BE2C (cell line): ENCODE results near the gene FARS2.

Source experiments
- DNase-seq: peaks from one replicate; pipeline ENCODE4 v3.0.0-alpha.2; 2020
- H3K27me3 ChIP-seq: fragments of 250-450 bp; sonication (Bioruptor Pico); 2 replicates; pipeline ENCODE4 v1.5.1; 2020; ENCODE audit warnings: mild to moderate bottlenecking
- H3K36me3 ChIP-seq: fragments of 250-450 bp; sonication (Bioruptor Pico); 2 replicates; pipeline ENCODE4 v1.5.1; 2020; ENCODE audit warnings: mild to moderate bottlenecking
- H3K4me1 ChIP-seq: fragments of 250-450 bp; sonication (Bioruptor Pico); 2 replicates; pipeline ENCODE4 v1.5.1; 2020
- H3K4me3 ChIP-seq: 2 replicates; pipeline ENCODE4 v1.5.1; 2011; ENCODE audit warnings: low read depth, low read length
- H3K9me3 ChIP-seq: fragments of 250-450 bp; sonication (Bioruptor Pico); 2 replicates; pipeline ENCODE4 v1.5.1; 2020
- TF ChIP-seq, protein P1 (sequence below): IDR thresholded peaks from 2 replicates; pipeline ENCODE4 v1.5.1; 2012; ENCODE audit warnings: mild to moderate bottlenecking, low read depth, low read length

Gene FARS2

DNA sequence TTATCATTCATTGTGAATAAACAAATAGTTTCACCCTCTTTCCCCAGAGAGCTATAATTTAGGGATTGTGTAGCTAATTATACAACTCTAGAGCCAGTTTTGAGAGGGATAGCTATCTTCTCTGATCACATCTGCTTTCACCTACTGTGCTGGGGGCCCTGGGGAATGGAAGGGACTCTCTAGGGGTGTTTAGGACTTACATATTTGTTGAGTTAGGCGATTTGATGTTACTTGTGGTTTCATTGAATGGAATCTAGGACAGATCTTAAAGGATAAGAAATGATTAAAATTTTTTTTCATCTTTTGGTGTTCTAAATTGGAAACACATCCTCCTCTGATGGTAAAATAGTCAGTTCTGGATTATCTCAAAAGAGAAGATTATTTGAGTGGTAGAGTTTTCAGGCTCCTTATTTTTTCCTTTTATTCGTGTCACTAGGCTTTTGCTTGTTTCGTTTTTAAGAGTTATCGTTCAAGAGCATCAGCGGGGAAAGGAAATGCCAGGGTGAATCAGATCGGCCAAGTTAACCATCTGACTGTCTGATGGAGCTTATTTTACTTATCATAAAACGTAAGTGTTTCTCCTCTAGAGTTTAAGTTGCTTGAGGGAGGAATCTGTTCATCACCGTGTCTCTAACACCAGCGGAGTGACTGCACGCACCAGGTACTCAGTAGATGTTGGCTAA is 236.7 kb downstream of the FARS2 start:
- Histone ChIP-seq H3K27me3 (no peaks in the 10 kb centered on the region), H3K9me3 (no peaks in the 10 kb centered on the region), H3K4me1 (no peaks in the 10 kb centered on the region; the same call in 1 of the 2 replicates), H3K36me3 (no peaks in the 10 kb centered on the region), H3K4me3 (no peak overlapping the region)
- TF ChIP-seq, protein P1, sequence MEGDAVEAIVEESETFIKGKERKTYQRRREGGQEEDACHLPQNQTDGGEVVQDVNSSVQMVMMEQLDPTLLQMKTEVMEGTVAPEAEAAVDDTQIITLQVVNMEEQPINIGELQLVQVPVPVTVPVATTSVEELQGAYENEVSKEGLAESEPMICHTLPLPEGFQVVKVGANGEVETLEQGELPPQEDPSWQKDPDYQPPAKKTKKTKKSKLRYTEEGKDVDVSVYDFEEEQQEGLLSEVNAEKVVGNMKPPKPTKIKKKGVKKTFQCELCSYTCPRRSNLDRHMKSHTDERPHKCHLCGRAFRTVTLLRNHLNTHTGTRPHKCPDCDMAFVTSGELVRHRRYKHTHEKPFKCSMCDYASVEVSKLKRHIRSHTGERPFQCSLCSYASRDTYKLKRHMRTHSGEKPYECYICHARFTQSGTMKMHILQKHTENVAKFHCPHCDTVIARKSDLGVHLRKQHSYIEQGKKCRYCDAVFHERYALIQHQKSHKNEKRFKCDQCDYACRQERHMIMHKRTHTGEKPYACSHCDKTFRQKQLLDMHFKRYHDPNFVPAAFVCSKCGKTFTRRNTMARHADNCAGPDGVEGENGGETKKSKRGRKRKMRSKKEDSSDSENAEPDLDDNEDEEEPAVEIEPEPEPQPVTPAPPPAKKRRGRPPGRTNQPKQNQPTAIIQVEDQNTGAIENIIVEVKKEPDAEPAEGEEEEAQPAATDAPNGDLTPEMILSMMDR: no peak
- DNase-seq: no peak

DNA sequence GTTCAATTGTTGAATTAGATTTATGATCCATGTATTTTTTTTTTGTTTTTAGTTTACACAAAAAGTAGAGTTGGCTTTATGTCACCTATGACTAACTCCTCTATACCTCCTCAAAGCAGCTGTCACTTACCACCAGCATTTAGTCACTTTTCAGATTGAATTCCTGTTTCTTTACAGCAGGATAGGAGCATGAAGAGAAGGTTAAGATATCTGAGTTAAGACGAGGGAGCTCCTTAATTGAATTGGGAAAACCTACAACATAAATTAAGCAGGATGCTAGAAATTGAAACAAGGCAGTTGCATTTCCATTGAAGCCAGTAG is 237.2 kb downstream of the FARS2 start:
- Histone ChIP-seq H3K4me1 (no peaks in the 10 kb centered on the region; the same call in 1 of the 2 replicates), H3K27me3 (no peaks in the 10 kb centered on the region), H3K4me3 (no peak overlapping the region), H3K36me3 (no peaks in the 10 kb centered on the region), H3K9me3 (no peaks in the 10 kb centered on the region)
- TF ChIP-seq, protein P1: no peak
- no peak for DNase-seq

DNA sequence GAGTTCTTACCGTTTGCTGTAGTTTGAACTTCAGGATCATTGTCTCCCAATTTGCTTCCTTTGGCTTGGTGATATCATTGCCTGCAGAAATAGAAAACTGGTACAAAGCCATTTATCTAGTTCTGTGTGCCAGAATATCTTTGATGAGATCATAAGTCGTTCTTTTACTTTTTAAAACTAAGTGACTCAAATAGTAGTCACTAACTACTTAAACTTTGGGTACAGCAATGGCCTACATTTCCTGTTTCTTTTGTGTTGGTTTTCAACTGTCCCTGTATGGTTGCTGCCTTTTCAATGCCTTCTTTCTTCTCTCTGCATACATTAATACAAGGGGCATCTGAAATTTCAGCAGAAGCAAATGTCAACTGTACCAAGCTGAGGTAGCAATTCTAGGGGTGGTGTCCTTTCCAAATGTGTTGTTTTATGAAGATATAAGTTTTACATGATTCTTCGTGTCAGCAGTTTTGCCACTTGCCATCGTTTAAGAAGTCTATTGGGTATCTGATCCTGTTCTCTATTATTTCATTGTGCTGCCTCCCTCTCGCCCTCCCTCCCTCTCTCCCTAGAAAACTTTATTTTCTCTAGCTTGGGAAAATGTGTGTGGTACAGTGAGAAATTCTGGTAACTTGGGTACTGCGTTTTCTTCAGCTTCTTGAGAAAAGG is 238.5 kb downstream of the FARS2 start:
- no peaks in the 10 kb centered on the region; the same call in 1 of the 2 replicates for H3K4me1 ChIP-seq

DNA sequence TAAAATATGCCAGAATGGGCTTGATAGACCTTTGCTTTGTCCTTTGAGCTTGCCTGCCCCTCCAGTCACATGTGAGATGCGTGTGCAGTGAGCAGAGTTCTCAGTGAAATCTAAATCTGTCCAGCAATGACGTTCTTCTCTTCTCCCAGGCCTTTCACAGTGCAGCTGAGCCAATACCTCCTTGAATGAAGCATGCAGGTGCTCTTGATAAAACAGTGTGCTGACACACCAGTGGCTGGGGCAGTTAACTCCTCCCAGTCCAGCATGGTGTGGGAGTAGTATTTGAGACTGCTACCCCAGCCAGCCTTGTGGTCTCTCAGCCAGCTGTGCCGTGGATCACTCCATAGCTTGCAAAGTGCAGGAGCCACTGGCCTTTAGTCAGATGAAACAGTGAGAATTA is 240.5 kb downstream of the FARS2 start:
- no peaks in the 10 kb centered on the region for H3K36me3 ChIP-seq
- H3K4me3 ChIP-seq: no peak overlapping the region
- no peak for DNase-seq
- no peaks in the 10 kb centered on the region for H3K4me1 ChIP-seq
- H3K9me3 ChIP-seq: no peaks in the 10 kb centered on the region
- H3K27me3 ChIP-seq: no peaks in the 10 kb centered on the region
- TF ChIP-seq, protein P1: no peak

More for the DNA sequence above, 238.5 kb downstream of the FARS2 start:
- Histone ChIP-seq H3K36me3 (no peaks in the 10 kb centered on the region), H3K4me3 (no peak overlapping the region), H3K9me3 (no peaks in the 10 kb centered on the region), H3K27me3 (no peaks in the 10 kb centered on the region)
- TF ChIP-seq, protein P1: no peak
- DNase-seq: no peak

DNA sequence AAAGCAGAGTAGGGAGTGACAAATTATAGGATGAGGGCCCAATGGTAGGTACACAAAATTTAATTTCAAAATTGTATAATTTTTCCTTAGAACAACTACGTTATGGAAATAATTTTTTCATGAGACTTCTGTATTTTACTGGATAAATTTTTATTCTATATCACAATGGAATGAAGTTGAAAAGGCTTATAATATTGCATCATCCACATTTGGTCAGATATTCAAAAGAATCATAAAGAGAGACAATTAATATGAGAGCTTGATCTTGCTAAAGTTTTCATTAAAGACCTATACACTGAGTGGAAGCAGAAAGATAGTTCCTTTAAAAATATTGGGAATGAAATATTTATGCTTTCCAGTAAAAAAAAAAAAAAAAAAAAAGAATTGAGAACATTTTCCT is 242.8 kb downstream of the FARS2 start:
- DNase-seq: no peak
- H3K27me3 ChIP-seq: no peaks in the 10 kb centered on the region
- no peaks in the 10 kb centered on the region for H3K36me3 ChIP-seq
- H3K4me3 ChIP-seq: no peak overlapping the region
- TF ChIP-seq, protein P1: no peak
- H3K9me3 ChIP-seq: no peaks in the 10 kb centered on the region
- H3K4me1 ChIP-seq: no peaks in the 10 kb centered on the region

DNA sequence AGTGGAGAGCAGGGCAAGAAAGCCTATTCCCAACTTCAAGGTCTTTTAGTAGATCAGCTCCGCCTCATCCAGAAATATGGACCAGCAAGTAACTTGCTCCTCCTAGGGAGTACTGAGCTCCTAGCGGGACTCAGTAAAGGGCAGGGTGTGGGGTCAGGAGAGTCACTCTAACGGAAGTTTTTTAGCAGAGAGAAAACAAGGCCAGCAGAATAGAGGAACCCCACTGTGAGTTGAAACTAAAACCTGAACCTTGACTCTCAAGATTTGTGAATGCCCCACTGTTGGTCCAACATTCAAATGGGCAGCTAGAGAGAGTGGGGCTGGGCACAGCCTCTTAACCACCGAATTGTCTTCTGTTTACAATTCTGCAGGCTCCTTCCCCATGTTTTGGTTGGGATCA is 244.8 kb downstream of the FARS2 start:
- TF ChIP-seq, protein P1: no peak
- no peaks in the 10 kb centered on the region for H3K27me3 ChIP-seq
- DNase-seq: no peak
- H3K4me1 ChIP-seq: no peaks in the 10 kb centered on the region
- no peaks in the 10 kb centered on the region for H3K9me3 ChIP-seq
- H3K4me3 ChIP-seq: no peak overlapping the region
- H3K36me3 ChIP-seq: no peaks in the 10 kb centered on the region
